Astrocyte (in vitro differentiated cells and primary cell): ENCODE data around the gene RMND1. TPM values are rescaled to one million over a fixed set of nuclear protein-coding genes. Genes with fewer than 3 reads are reported as not detected.

Experiments used
- DNase-seq: peaks from one replicate; pipeline ENCODE4 v3.0.0-alpha.2; 2010; ENCODE audit warnings: low read depth
- FAIRE-seq: peaks from 2 replicates; lab custom pipeline; 2011; peaks lifted over from hg19 to GRCh38; lab: Jason Lieb, UNC
- H2AFZ ChIP-seq: 2 replicates; pipeline ENCODE4 v1.6.0; 2012; ENCODE audit warnings: low read depth, low read length, inconsistent platforms
- H3K27ac ChIP-seq: 2 replicates; pipeline ENCODE4 v1.5.1; 2011; ENCODE audit warnings: low read depth, low read length, inconsistent platforms
- H3K27me3 ChIP-seq: 2 replicates; pipeline ENCODE4 v1.6.0; 2011; ENCODE audit warnings: low read length, inconsistent platforms; ENCODE audit not compliant: insufficient read depth
- H3K36me3 ChIP-seq: 2 replicates; pipeline ENCODE4 v1.5.1; 2011; ENCODE audit warnings: low read length, inconsistent platforms; ENCODE audit not compliant: insufficient read depth
- H3K4me1 ChIP-seq: 2 replicates; pipeline ENCODE4 v1.5.1; 2011; ENCODE audit warnings: low read length, inconsistent platforms; ENCODE audit not compliant: insufficient read depth
- H3K4me2 ChIP-seq: 2 replicates; pipeline ENCODE4 v1.6.0; 2012; ENCODE audit warnings: low read length, inconsistent platforms
- H3K4me3 ChIP-seq: 2 replicates; pipeline ENCODE4 v1.5.1; 2011; ENCODE audit warnings: low read depth, mild to moderate bottlenecking, low read length, inconsistent platforms; ENCODE audit not compliant: insufficient read depth
- H3K79me2 ChIP-seq: 2 replicates; pipeline ENCODE4 v1.6.0; 2012; ENCODE audit warnings: mild to moderate bottlenecking, low read length, inconsistent platforms; ENCODE audit not compliant: insufficient read depth
- H3K9ac ChIP-seq: 2 replicates; pipeline ENCODE4 v1.6.0; 2012; ENCODE audit warnings: mild to moderate bottlenecking, low read length, inconsistent platforms
- H3K9me3 ChIP-seq: 2 replicates; pipeline ENCODE4 v1.5.1; 2012; ENCODE audit warnings: low read depth, mild to moderate bottlenecking, low read length, inconsistent platforms; ENCODE audit not compliant: insufficient read depth
- H4K20me1 ChIP-seq: 2 replicates; pipeline ENCODE4 v1.6.0; 2012; ENCODE audit warnings: low read length, inconsistent platforms; ENCODE audit not compliant: insufficient read depth
- H3K27ac Mint-ChIP-seq: one replicate; pipeline ENCODE4 v1.8.0; 2021; ENCODE audit warnings: mild to moderate bottlenecking, mixed read lengths; ENCODE audit not compliant: unreplicated experiment
- H3K27me3 Mint-ChIP-seq: one replicate; pipeline ENCODE4 v1.8.0; 2021; ENCODE audit warnings: low read depth, mixed read lengths; ENCODE audit not compliant: unreplicated experiment
- H3K36me3 Mint-ChIP-seq: one replicate; pipeline ENCODE4 v1.8.0; 2021; ENCODE audit warnings: low read depth, mixed read lengths; ENCODE audit not compliant: unreplicated experiment
- H3K4me1 Mint-ChIP-seq: one replicate; pipeline ENCODE4 v1.8.0; 2021; ENCODE audit warnings: low read depth, mixed read lengths; ENCODE audit not compliant: unreplicated experiment
- H3K4me3 Mint-ChIP-seq: one replicate; pipeline ENCODE4 v1.8.0; 2021; ENCODE audit warnings: mild to moderate bottlenecking, moderate library complexity, mixed read lengths; ENCODE audit not compliant: unreplicated experiment
- H3K9me3 Mint-ChIP-seq: one replicate; pipeline ENCODE4 v1.8.0; 2021; ENCODE audit warnings: mild to moderate bottlenecking, mixed read lengths; ENCODE audit not compliant: unreplicated experiment
- EZH2 ChIP-seq: IDR thresholded peaks from 2 replicates; pipeline ENCODE4 v1.6.1; 2012; ENCODE audit warnings: mild to moderate bottlenecking, low read length, inconsistent platforms; ENCODE audit not compliant: insufficient read depth
- total RNA-seq: library from RNA; stranded (reverse); gene quantifications from 2 replicates; pipeline ENCODE4 v1.2.1, GENCODE V29; 2021
- TF ChIP-seq, protein P1 (sequence below): IDR thresholded peaks from 2 replicates; pipeline ENCODE4 v1.5.1; 2011; ENCODE audit warnings: low read depth, mild to moderate bottlenecking, inconsistent platforms, low read length, moderate library complexity; ENCODE audit not compliant: insufficient read depth

RMND1 gene
- total RNA-seq, 1 donor from 2014 or later: 25.9 TPM

DNA sequence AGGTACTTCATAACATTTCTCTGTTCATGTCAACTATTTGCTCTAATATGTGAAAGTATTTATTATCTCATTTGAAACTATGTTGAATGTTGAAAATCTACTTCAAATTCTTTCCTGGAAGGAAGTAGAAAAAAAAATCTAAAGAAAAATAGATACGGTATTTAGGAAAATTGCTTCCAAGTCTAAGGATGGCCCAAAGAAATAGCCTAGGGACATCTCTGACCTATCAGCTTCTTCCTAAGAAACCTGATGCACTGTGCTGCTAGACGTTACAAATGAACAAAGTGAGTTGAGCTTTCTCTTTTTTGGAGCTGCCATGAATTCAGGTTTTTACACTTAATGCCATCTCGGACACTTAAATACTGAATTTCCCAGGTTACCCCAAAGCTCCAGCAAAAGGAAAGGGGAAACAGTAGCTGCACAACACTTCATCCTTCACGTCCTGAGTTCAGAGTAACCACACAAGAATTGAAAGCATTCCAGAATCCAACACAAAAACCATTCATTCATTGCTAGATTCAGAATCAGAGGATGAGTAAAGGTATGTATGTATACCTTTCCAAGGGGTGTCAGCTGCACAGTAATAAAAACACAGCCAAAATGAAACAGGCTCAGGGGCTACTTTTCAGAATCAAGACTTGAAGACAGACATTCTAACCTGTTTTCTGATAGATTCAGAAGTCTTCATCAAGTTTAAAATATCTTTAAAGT is 7.9 kb downstream of the RMND1 start:
- Histone ChIP-seq H3K27ac (no peak overlapping the region), H3K36me3 (no peaks in the 10 kb centered on the region), H3K4me1 (peaks cover 33% of the 10 kb centered on the region), H3K4me3 (no peak overlapping the region), H4K20me1 (peaks cover 7% of the 10 kb centered on the region), H3K4me2 (peak overlapping the region; percentile 18), H3K27me3 (no peaks in the 10 kb centered on the region), H3K9ac (peak overlapping the region; percentile 24), H2AFZ (no peak overlapping the region), H3K79me2 (peaks cover 83% of the 10 kb centered on the region), H3K9me3 (no peaks in the 10 kb centered on the region)
- TF ChIP-seq EZH2: no peak
- TF ChIP-seq, protein P1, sequence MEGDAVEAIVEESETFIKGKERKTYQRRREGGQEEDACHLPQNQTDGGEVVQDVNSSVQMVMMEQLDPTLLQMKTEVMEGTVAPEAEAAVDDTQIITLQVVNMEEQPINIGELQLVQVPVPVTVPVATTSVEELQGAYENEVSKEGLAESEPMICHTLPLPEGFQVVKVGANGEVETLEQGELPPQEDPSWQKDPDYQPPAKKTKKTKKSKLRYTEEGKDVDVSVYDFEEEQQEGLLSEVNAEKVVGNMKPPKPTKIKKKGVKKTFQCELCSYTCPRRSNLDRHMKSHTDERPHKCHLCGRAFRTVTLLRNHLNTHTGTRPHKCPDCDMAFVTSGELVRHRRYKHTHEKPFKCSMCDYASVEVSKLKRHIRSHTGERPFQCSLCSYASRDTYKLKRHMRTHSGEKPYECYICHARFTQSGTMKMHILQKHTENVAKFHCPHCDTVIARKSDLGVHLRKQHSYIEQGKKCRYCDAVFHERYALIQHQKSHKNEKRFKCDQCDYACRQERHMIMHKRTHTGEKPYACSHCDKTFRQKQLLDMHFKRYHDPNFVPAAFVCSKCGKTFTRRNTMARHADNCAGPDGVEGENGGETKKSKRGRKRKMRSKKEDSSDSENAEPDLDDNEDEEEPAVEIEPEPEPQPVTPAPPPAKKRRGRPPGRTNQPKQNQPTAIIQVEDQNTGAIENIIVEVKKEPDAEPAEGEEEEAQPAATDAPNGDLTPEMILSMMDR: no peak
- Mint-ChIP-seq H3K27ac (peak overlapping the region; percentile 6), H3K4me3 (peak overlapping the region; percentile 17), H3K9me3 (no peaks in the 10 kb centered on the region), H3K4me1 (peaks cover 27% of the 10 kb centered on the region), H3K36me3 (peaks cover 5% of the 10 kb centered on the region), H3K27me3 (no peaks in the 10 kb centered on the region)
- FAIRE-seq (no peak), DNase-seq (peak; percentile 6)

DNA sequence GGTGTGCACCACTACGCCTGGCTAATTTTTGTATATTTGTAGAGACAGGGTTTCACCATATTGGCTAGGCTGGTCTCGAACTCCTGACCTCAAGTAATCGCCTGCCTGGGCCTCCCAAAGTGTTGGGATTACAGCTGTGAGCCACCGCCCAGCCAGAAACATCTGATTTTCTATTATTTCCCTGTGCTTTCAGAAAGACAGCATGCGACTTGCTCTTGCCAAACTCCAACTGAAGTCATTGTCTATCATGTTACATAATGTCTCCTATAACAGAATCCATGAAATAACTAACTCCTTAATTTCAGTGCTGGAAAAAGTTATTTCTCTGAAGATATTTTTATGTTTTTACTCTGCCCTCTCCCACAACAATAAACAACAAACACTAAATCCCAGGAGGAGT is 8.5 kb downstream of the RMND1 start:
- Histone ChIP-seq H3K9me3 (no peaks in the 10 kb centered on the region), H3K4me3 (no peak overlapping the region), H3K27me3 (no peaks in the 10 kb centered on the region), H3K79me2 (peaks cover 83% of the 10 kb centered on the region), H2AFZ (no peak overlapping the region), H3K4me1 (peaks cover 33% of the 10 kb centered on the region), H3K9ac (no peak overlapping the region), H3K4me2 (no peak overlapping the region), H3K36me3 (no peaks in the 10 kb centered on the region), H3K27ac (no peak overlapping the region), H4K20me1 (peaks cover 8% of the 10 kb centered on the region)
- DNase-seq (no peak), FAIRE-seq (no peak)
- no peak overlapping the region for H3K4me3 Mint-ChIP-seq
- no peaks in the 10 kb centered on the region for H3K27me3 Mint-ChIP-seq
- TF ChIP-seq, protein P1: no peak
- no peak for TF ChIP-seq EZH2
- peaks cover 6% of the 10 kb centered on the region for H3K36me3 Mint-ChIP-seq
- H3K9me3 Mint-ChIP-seq: no peaks in the 10 kb centered on the region
- H3K4me1 Mint-ChIP-seq: peaks cover 27% of the 10 kb centered on the region
- peak overlapping the region; percentile 6 for H3K27ac Mint-ChIP-seq

DNA sequence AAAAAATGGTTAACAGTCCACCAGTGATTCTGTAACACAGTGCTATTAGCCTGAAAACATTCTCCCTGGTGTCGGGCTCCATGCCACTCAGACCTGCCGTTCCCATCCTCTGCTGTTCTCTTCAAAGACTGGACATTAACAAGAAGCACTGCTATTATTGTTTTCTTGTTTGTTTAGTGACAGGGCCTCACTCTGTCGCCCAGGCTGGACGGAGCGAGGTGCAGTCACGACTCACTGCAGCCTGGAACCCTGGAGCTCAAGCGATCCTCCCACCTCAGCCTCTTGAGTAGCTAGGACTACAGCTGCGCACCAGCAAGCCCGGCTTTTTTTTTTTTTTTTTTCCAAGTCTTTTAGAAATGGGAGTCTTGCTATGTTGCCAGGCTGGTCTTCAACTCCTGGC is 9.6 kb downstream of the RMND1 start:
- no peak overlapping the region for H3K9ac ChIP-seq
- no peak overlapping the region for H2AFZ ChIP-seq
- no peak for TF ChIP-seq EZH2
- TF ChIP-seq, protein P1: no peak
- no peak overlapping the region for H3K27ac Mint-ChIP-seq
- peaks cover 83% of the 10 kb centered on the region for H3K79me2 ChIP-seq
- peaks cover 33% of the 10 kb centered on the region for H3K4me1 Mint-ChIP-seq
- no peaks in the 10 kb centered on the region for H3K27me3 Mint-ChIP-seq
- no peaks in the 10 kb centered on the region for H3K36me3 ChIP-seq
- no peak overlapping the region for H3K4me3 Mint-ChIP-seq
- H3K9me3 ChIP-seq: no peaks in the 10 kb centered on the region
- peaks cover 15% of the 10 kb centered on the region for H4K20me1 ChIP-seq
- peaks cover 43% of the 10 kb centered on the region for H3K4me1 ChIP-seq
- H3K9me3 Mint-ChIP-seq: no peaks in the 10 kb centered on the region
- no peaks in the 10 kb centered on the region for H3K27me3 ChIP-seq
- H3K4me3 ChIP-seq: no peak overlapping the region
- no peak overlapping the region for H3K4me2 ChIP-seq
- no peak for DNase-seq
- H3K27ac ChIP-seq: no peak overlapping the region
- FAIRE-seq: no peak
- peaks cover 7% of the 10 kb centered on the region for H3K36me3 Mint-ChIP-seq
